Measurements from ENCODE around the gene PLB1. TPM values are rescaled to one million over a fixed set of nuclear protein-coding genes. Genes with fewer than 3 reads are reported as not detected.

PLB1 gene
- total RNA-seq, 2 donors from 2014 or later: 19.2 to 29.6 TPM

- ATAC-seq (ENCODE audit: insufficient number of reproducible peaks, low FRiP score, low read depth) (no peak), DNase-seq (ENCODE audit: low spot score) (no peak)
- no peak overlapping the region for H3K27ac ChIP-seq
- no peak overlapping the region for H3K4me3 ChIP-seq
- H3K27me3 ChIP-seq (replicated peaks; ENCODE audit: insufficient read depth): no peaks in the 10 kb centered on the region
- no peak for TF ChIP-seq CTCF (IDR thresholded peaks at IDR 0.05)
- no peaks in the 10 kb centered on the region for H3K36me3 ChIP-seq
- H3K9me3 ChIP-seq: no peaks in the 10 kb centered on the region
- H3K4me1 ChIP-seq (ENCODE audit: control insufficient read depth in 1 of 2, low read depth in 2 of 2): no peaks in the 10 kb centered on the region
These were observed 8.6 kb upstream of the PLB1 start for GRCh38 chr2:28487258-28487657.

GRCh38 chr2:28488083-28488830, 7.6 kb upstream of the PLB1 start:
- TF ChIP-seq CTCF (IDR thresholded peaks at IDR 0.05): no peak
- no peaks in the 10 kb centered on the region for H3K27me3 ChIP-seq (replicated peaks; ENCODE audit: insufficient read depth)
- no peak for ATAC-seq (ENCODE audit: insufficient number of reproducible peaks, low FRiP score, low read depth)
- no peaks in the 10 kb centered on the region for H3K36me3 ChIP-seq
- DNase-seq (ENCODE audit: low spot score): no peak
- no peaks in the 10 kb centered on the region for H3K4me1 ChIP-seq (ENCODE audit: control insufficient read depth in 1 of 2, low read depth in 2 of 2)
- H3K9me3 ChIP-seq: no peaks in the 10 kb centered on the region
- no peak overlapping the region for H3K27ac ChIP-seq
- no peak overlapping the region for H3K4me3 ChIP-seq

GRCh38 chr2:28488858-28489575, 6.8 kb upstream of the PLB1 start:
- Histone ChIP-seq H3K4me3 (no peak overlapping the region), H3K36me3 (no peaks in the 10 kb centered on the region), H3K27me3 (replicated peaks; ENCODE audit: insufficient read depth) (no peaks in the 10 kb centered on the region), H3K27ac (no peak overlapping the region), H3K9me3 (no peaks in the 10 kb centered on the region), H3K4me1 (ENCODE audit: control insufficient read depth in 1 of 2, low read depth in 2 of 2) (no peaks in the 10 kb centered on the region)
- DNase-seq (ENCODE audit: low spot score): no peak
- ATAC-seq (ENCODE audit: insufficient number of reproducible peaks, low FRiP score, low read depth): no peak
- no peak for TF ChIP-seq CTCF (IDR thresholded peaks at IDR 0.05)

- no peaks in the 10 kb centered on the region for H3K9me3 ChIP-seq
- H3K4me3 ChIP-seq: no peak overlapping the region
- no peak for ATAC-seq (ENCODE audit: insufficient number of reproducible peaks, low FRiP score, low read depth)
- DNase-seq (ENCODE audit: low spot score): no peak
- no peak for TF ChIP-seq CTCF (IDR thresholded peaks at IDR 0.05)
- no peaks in the 10 kb centered on the region for H3K27me3 ChIP-seq (replicated peaks; ENCODE audit: insufficient read depth)
- no peak overlapping the region for H3K27ac ChIP-seq
- no peaks in the 10 kb centered on the region for H3K4me1 ChIP-seq (ENCODE audit: control insufficient read depth in 1 of 2, low read depth in 2 of 2)
- H3K36me3 ChIP-seq: no peaks in the 10 kb centered on the region
These were observed 5.3 kb upstream of the PLB1 start for GRCh38 chr2:28490558-28490957.

- ATAC-seq (ENCODE audit: insufficient number of reproducible peaks, low FRiP score, low read depth) (no peak), DNase-seq (ENCODE audit: low spot score) (no peak)
- Histone ChIP-seq H3K4me1 (ENCODE audit: control insufficient read depth in 1 of 2, low read depth in 2 of 2) (no peaks in the 10 kb centered on the region), H3K4me3 (no peak overlapping the region), H3K9me3 (no peaks in the 10 kb centered on the region), H3K27ac (no peak overlapping the region), H3K36me3 (no peaks in the 10 kb centered on the region), H3K27me3 (replicated peaks; ENCODE audit: insufficient read depth) (no peaks in the 10 kb centered on the region)
- no peak for TF ChIP-seq CTCF (IDR thresholded peaks at IDR 0.05)
These were observed 3.6 kb upstream of the PLB1 start for GRCh38 chr2:28492282-28492681.

All from thoracic aorta (tissue), 2 donors.